ENCODE results near the gene DUSP28. TPM values are rescaled to one million over a fixed set of nuclear protein-coding genes. Genes with fewer than 3 reads are reported as not detected.

DUSP28 gene
- total and polyA plus RNA-seq, 2 experiments from 2014 or later: 2.7 to 4.3 TPM

DNA sequence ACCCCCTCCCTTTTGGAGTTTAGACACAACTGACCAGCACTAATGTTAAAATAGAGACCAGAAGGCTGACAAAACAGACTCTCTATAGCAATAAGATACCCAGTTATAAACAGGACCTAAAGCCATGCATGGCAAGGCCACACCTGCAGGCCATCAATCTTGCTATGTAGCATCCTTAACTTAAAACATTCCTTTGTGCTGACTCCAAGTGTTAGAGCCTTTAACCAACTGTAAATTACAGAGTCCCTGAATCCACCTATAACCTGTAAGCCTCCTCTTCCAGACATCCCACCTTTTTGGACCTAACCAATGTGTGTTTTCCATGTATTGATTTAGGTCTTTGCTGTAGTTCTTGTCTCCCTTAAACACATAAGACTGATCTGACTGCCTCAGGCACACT is 20.3 kb upstream of the DUSP28 start:
- Mint-ChIP-seq H3K36me3 (ENCODE audit: low read depth) (peaks cover 37% of the 10 kb centered on the region), H3K27ac (no peak overlapping the region), H3K9me3 (peaks cover 33% of the 10 kb centered on the region), H3K4me3 (no peak overlapping the region), H3K4me1 (no peaks in the 10 kb centered on the region), H3K27me3 (ENCODE audit: insufficient read depth, low read depth, poor library complexity) (peaks cover 1% of the 10 kb centered on the region)
- peaks cover 4% of the 10 kb centered on the region; the same call in 1 of the 2 replicates for H3K4me1 ChIP-seq (ENCODE audit: insufficient read depth)
- no peaks in the 10 kb centered on the region for H4K20me1 ChIP-seq (replicated peaks; ENCODE audit: insufficient read depth)
- ATAC-seq: no peak
- no peaks in the 10 kb centered on the region for H3K79me2 ChIP-seq (replicated peaks; ENCODE audit: insufficient read depth)
- H3K4me3 ChIP-seq: no peak overlapping the region
- H3K27me3 ChIP-seq (ENCODE audit: insufficient read depth): no peaks in the 10 kb centered on the region
- H3K4me2 ChIP-seq: no peak overlapping the region
- no peaks in the 10 kb centered on the region for H3K9me2 ChIP-seq (ENCODE audit: insufficient read depth)
- no peak for DNase-seq (ENCODE audit: low spot score)
- no peak overlapping the region for H2AFZ ChIP-seq
- TF ChIP-seq ZNF114 (CRISPR knock-in tag; IDR thresholded peaks at IDR 0.05) (no peak), ETS1 (IDR thresholded peaks at IDR 0.05) (no peak), ZNF331 (CRISPR knock-in tag; IDR thresholded peaks at IDR 0.05; ENCODE audit: low read depth) (no peak), CTCF (conservative IDR thresholded peaks at IDR 0.05; ENCODE audit: low read depth in 2 of 2) (no peak), EZH2phosphoT487 (IDR thresholded peaks at IDR 0.05; ENCODE audit: unreplicated experiment) (no peak), POLR2AphosphoS5 (IDR thresholded peaks at IDR 0.05; ENCODE audit: low read depth) (no peak), REST (IDR thresholded peaks at IDR 0.05; ENCODE audit: unreplicated experiment) (no peak), STAT1 (IDR thresholded peaks at IDR 0.05; ENCODE audit: unreplicated experiment) (no peak), EZH2 (IDR thresholded peaks at IDR 0.05; ENCODE audit: low read depth, unreplicated experiment) (no peak), JUNB (IDR thresholded peaks at IDR 0.05; ENCODE audit: unreplicated experiment) (no peak), NANOG (IDR thresholded peaks at IDR 0.05; ENCODE audit: borderline replicate concordance) (no peak), CREB1 (CRISPR knock-in tag; IDR thresholded peaks at IDR 0.05; ENCODE audit: low read depth) (no peak)
- TF ChIP-seq, protein P1, sequence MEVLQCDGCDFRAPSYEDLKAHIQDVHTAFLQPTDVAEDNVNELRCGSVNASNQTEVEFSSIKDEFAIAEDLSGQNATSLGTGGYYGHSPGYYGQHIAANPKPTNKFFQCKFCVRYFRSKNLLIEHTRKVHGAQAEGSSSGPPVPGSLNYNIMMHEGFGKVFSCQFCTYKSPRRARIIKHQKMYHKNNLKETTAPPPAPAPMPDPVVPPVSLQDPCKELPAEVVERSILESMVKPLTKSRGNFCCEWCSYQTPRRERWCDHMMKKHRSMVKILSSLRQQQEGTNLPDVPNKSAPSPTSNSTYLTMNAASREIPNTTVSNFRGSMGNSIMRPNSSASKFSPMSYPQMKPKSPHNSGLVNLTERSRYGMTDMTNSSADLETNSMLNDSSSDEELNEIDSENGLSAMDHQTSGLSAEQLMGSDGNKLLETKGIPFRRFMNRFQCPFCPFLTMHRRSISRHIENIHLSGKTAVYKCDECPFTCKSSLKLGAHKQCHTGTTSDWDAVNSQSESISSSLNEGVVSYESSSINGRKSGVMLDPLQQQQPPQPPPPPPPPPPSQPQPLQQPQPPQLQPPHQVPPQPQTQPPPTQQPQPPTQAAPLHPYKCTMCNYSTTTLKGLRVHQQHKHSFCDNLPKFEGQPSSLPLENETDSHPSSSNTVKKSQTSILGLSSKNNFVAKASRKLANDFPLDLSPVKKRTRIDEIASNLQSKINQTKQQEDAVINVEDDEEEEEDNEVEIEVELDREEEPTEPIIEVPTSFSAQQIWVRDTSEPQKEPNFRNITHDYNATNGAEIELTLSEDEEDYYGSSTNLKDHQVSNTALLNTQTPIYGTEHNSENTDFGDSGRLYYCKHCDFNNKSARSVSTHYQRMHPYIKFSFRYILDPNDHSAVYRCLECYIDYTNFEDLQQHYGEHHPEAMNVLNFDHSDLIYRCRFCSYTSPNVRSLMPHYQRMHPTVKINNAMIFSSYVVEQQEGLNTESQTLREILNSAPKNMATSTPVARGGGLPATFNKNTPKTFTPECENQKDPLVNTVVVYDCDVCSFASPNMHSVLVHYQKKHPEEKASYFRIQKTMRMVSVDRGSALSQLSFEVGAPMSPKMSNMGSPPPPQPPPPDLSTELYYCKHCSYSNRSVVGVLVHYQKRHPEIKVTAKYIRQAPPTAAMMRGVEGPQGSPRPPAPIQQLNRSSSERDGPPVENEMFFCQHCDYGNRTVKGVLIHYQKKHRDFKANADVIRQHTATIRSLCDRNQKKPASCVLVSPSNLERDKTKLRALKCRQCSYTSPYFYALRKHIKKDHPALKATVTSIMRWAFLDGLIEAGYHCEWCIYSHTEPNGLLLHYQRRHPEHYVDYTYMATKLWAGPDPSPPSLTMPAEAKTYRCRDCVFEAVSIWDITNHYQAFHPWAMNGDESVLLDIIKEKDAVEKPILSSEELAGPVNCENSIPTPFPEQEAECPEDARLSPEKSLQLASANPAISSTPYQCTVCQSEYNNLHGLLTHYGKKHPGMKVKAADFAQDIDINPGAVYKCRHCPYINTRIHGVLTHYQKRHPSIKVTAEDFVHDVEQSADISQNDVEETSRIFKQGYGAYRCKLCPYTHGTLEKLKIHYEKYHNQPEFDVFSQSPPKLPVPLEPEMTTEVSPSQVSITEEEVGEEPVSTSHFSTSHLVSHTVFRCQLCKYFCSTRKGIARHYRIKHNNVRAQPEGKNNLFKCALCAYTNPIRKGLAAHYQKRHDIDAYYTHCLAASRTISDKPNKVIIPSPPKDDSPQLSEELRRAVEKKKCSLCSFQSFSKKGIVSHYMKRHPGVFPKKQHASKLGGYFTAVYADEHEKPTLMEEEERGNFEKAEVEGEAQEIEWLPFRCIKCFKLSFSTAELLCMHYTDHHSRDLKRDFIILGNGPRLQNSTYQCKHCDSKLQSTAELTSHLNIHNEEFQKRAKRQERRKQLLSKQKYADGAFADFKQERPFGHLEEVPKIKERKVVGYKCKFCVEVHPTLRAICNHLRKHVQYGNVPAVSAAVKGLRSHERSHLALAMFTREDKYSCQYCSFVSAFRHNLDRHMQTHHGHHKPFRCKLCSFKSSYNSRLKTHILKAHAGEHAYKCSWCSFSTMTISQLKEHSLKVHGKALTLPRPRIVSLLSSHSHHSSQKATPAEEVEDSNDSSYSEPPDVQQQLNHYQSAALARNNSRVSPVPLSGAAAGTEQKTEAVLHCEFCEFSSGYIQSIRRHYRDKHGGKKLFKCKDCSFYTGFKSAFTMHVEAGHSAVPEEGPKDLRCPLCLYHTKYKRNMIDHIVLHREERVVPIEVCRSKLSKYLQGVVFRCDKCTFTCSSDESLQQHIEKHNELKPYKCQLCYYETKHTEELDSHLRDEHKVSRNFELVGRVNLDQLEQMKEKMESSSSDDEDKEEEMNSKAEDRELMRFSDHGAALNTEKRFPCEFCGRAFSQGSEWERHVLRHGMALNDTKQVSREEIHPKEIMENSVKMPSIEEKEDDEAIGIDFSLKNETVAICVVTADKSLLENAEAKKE (CRISPR knock-in tag; IDR thresholded peaks at IDR 0.05): no peak
- H3K27ac ChIP-seq (ENCODE audit: low read depth): no peak overlapping the region
- no peaks in the 10 kb centered on the region for H3F3A ChIP-seq (replicated peaks; ENCODE audit: low read depth)
- no peaks in the 10 kb centered on the region; the same call in 1 of the 2 replicates for H3K36me3 ChIP-seq (ENCODE audit: insufficient read depth)

Measured in GM23338 (cell line).